G401.6 (cell line): ENCODE results near the gene NEURL1B.

Experiments used
- FAIRE-seq: peaks from 2 replicates; lab custom pipeline; 2012; peaks lifted over from hg19 to GRCh38; lab: Jason Lieb, UNC

NEURL1B gene

GRCh38 chr5:172680921-172681320 is 39.9 kb downstream of the NEURL1B start:
- FAIRE-seq: no peak

- FAIRE-seq: no peak
Measured at GRCh38 chr5:172681421-172681820, 40.4 kb downstream of the NEURL1B start.

- no peak for FAIRE-seq
Measured at GRCh38 chr5:172683264-172683644, 42.2 kb downstream of the NEURL1B start.

- no peak for FAIRE-seq
Measured at GRCh38 chr5:172683645-172684471, 42.8 kb downstream of the NEURL1B start.

GRCh38 chr5:172685091-172685490 is 44.0 kb downstream of the NEURL1B start:
- no peak for FAIRE-seq

GRCh38 chr5:172686111-172686510 is 45.0 kb downstream of the NEURL1B start:
- no peak for FAIRE-seq

- no peak for FAIRE-seq
Measured at GRCh38 chr5:172686539-172687390, 45.7 kb downstream of the NEURL1B start.

GRCh38 chr5:172687940-172688339 is 46.9 kb downstream of the NEURL1B start:
- FAIRE-seq: no peak

GRCh38 chr5:172688349-172689217 is 47.5 kb downstream of the NEURL1B start:
- FAIRE-seq: no peak

GRCh38 chr5:172689218-172689572 is 48.1 kb downstream of the NEURL1B start:
- FAIRE-seq: no peak

GRCh38 chr5:172689801-172690200 is 48.7 kb downstream of the NEURL1B start:
- no peak for FAIRE-seq

GRCh38 chr5:172690258-172691075 is 49.4 kb downstream of the NEURL1B start:
- no peak for FAIRE-seq

- no peak for FAIRE-seq
Measured at GRCh38 chr5:172691886-172692285, 50.8 kb downstream of the NEURL1B start.

GRCh38 chr5:172692451-172692850 is 51.4 kb downstream of the NEURL1B start:
- no peak for FAIRE-seq

- FAIRE-seq: no peak
Measured at GRCh38 chr5:172692981-172693380, 51.9 kb downstream of the NEURL1B start.

GRCh38 chr5:172694061-172694460 is 53.0 kb downstream of the NEURL1B start:
- no peak for FAIRE-seq

GRCh38 chr5:172694541-172694940 is 53.5 kb downstream of the NEURL1B start:
- FAIRE-seq: no peak

GRCh38 chr5:172695232-172696054 is 54.4 kb downstream of the NEURL1B start:
- no peak for FAIRE-seq

GRCh38 chr5:172696171-172696849 is 55.2 kb downstream of the NEURL1B start:
- FAIRE-seq: no peak
